AG04450 (cell line): ENCODE data around the gene CNN2. TPM values are rescaled to one million over a fixed set of nuclear protein-coding genes. Genes with fewer than 3 reads are reported as not detected.

Experiments used
- CTCF ChIA-PET: fragments of 300-600, 350-600 bp; formaldehyde crosslinking; extraction: SDS; loops from one replicate; lab custom pipeline; 2022; ENCODE audit warnings: antibody characterized with exemption, inconsistent platforms; lab: Charles Lee
- POLR2A ChIA-PET: fragments of 350-600 bp; formaldehyde crosslinking; extraction: SDS; loops from one replicate; lab custom pipeline; 2021; ENCODE audit warnings: antibody characterized with exemption, inconsistent platforms; lab: Yijun Ruan, JAX
- DNase-seq: peaks from one replicate; pipeline ENCODE4 v3.0.0-alpha.2; 2011; ENCODE audit warnings: low read depth, low spot score
- H3K27ac ChIP-seq: one replicate; pipeline ENCODE4 v1.5.1; 2012; ENCODE audit warnings: low read depth, low read length, control low read depth
- H3K27me3 ChIP-seq: one replicate; pipeline ENCODE4 v1.6.0; 2012; ENCODE audit warnings: low read length; ENCODE audit not compliant: control insufficient read depth, insufficient read depth
- H3K4me3 ChIP-seq: 2 replicates; pipeline ENCODE4 v1.5.1; 2011; ENCODE audit warnings: mild to moderate bottlenecking, low read depth, low read length, control low read depth
- H3K9me3 ChIP-seq: 2 replicates; pipeline ENCODE4 v1.5.1; 2012; ENCODE audit warnings: low read length; ENCODE audit not compliant: control insufficient read depth, insufficient read depth
- polyA plus RNA-seq: library from polyadenylated mRNA; depleted of rRNA; stranded (reverse); fragments of >200 nt; gene quantifications from 2 replicates; pipeline ENCODE4 v1.2.3, GENCODE V29; 2011
- TF ChIP-seq, protein P1 (sequence below): IDR thresholded peaks from 2 replicates; pipeline ENCODE4 v1.5.1; 2011; ENCODE audit warnings: low read depth, low read length, control low read depth, inconsistent platforms

CNN2 gene
- polyA plus RNA-seq, 1 experiment: 302 TPM

DNA sequence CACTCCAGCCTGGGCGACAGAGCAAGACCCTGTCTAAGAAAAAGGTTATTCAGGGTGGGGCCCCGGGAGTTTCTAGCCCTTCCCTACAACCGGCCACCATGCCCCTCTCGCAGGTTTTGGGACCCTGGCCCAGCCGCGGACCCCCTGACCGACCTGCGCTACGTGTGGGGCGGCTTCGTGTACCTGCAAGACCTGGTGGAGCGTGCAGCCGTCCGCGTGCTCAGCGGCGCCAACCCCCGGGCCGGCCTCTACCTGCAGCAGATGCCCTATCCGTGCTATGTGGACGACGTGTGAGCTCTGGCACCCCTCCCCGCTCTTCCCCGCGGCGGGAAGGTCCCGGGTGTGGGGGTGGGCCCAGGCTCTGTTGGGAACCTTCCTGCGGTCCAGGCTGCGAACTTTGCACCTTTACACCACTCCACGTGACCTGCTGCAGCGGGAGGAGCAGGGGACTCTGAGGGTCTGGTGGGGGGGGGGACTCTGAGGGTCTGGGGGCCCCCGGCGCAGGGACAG lies 19.8 kb downstream of the CNN2 start:
- CTCF ChIA-PET: no interaction called here
- POLR2A ChIA-PET: no interaction called here

DNA sequence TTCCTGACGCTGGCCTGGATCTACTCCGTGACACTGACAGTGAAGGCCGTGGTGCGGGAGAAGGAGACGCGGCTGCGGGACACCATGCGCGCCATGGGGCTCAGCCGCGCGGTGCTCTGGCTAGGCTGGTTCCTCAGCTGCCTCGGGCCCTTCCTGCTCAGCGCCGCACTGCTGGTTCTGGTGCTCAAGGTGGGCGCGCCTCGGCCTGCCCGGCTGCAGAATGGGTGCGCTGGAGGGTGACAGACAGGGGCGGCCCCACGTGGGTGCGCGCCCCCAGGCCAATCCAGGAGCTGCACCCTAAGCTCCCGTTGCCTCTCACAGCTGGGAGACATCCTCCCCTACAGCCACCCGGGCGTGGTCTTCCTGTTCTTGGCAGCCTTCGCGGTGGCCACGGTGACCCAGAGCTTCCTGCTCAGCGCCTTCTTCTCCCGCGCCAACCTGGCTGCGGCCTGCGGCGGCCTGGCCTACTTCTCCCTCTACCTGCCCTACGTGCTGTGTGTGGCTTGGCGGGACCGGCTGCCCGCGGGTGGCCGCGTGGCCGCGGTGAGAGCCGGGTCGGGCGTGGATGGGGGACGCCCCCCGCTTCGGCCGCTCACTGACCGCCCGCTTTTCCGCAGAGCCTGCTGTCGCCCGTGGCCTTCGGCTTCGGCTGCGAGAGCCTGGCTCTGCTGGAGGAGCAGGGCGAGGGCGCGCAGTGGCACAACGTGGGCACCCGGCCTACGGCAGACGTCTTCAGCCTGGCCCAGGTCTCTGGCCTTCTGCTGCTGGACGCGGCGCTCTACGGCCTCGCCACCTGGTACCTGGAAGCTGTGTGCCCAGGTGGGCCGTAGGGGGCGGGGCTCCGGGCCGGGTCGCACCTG lies 20.7 kb downstream of the CNN2 start:
- H3K4me3 ChIP-seq: no peak overlapping the region
- TF ChIP-seq, protein P1, sequence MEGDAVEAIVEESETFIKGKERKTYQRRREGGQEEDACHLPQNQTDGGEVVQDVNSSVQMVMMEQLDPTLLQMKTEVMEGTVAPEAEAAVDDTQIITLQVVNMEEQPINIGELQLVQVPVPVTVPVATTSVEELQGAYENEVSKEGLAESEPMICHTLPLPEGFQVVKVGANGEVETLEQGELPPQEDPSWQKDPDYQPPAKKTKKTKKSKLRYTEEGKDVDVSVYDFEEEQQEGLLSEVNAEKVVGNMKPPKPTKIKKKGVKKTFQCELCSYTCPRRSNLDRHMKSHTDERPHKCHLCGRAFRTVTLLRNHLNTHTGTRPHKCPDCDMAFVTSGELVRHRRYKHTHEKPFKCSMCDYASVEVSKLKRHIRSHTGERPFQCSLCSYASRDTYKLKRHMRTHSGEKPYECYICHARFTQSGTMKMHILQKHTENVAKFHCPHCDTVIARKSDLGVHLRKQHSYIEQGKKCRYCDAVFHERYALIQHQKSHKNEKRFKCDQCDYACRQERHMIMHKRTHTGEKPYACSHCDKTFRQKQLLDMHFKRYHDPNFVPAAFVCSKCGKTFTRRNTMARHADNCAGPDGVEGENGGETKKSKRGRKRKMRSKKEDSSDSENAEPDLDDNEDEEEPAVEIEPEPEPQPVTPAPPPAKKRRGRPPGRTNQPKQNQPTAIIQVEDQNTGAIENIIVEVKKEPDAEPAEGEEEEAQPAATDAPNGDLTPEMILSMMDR: no peak
- no peaks in the 10 kb centered on the region for H3K27me3 ChIP-seq
- H3K9me3 ChIP-seq: peaks cover 56% of the 10 kb centered on the region
- no peak for DNase-seq
- ChIA-PET POLR2A (interaction anchor here (0.6 kb wide), 1 partner anchor 206 kb away, joined by 3 read pairs; no protein-coding TSS in a partner anchor), CTCF (no interaction called here)
- H3K27ac ChIP-seq: no peak overlapping the region

More for the DNA sequence above, 19.8 kb downstream of the CNN2 start:
- TF ChIP-seq, protein P1: no peak
- DNase-seq: no peak
- no peak overlapping the region for H3K27ac ChIP-seq
- no peak overlapping the region for H3K4me3 ChIP-seq
- no peaks in the 10 kb centered on the region for H3K27me3 ChIP-seq
- peaks cover 47% of the 10 kb centered on the region for H3K9me3 ChIP-seq

DNA sequence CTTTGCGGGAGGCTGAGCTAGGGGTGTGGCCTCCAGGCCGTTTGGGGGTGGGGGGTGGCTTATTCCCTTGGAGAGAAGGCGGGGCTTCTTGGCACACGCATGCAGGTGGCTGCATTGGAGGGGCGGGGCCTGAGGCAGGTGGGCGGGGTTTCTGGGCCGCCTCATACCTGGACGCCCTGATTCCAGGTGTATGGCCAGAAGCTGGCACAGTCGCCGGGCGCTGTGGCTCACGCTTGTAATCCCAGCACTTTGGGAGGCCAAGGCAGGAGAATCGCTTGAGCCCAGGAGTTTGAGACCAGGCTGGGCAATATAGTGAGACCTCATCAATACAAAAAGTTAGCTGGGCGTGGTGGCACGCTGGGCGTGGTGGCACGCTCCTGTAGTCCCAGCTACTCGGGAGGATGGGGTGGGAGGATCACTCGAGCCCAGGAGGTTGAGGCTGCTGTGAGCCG lies 21.3 kb downstream of the CNN2 start:
- no peak overlapping the region for H3K27ac ChIP-seq
- DNase-seq: no peak
- ChIA-PET POLR2A (interaction anchor here (0.6 to 0.7 kb wide), 2 partner anchors 170 to 205 kb away, joined by 3 to 9 read pairs; no protein-coding TSS in a partner anchor), CTCF (no interaction called here)
- TF ChIP-seq, protein P1: no peak
- H3K4me3 ChIP-seq: no peak overlapping the region
- no peaks in the 10 kb centered on the region for H3K27me3 ChIP-seq
- peaks cover 57% of the 10 kb centered on the region for H3K9me3 ChIP-seq

DNA sequence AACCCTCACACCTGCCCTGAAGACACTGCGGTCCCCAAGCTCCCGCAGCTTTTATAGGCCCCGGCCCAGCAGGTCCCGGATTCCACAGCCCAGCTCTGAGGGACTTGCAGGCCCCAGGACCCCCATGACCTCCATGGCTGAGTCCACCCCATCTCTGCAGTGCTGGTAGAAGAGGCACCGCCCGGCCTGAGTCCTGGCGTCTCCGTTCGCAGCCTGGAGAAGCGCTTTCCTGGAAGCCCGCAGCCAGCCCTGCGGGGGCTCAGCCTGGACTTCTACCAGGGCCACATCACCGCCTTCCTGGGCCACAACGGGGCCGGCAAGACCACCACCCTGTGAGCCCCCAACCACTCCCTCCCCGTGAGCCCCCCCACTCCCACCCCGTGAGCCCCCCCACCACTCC lies 22.7 kb downstream of the CNN2 start:
- Histone ChIP-seq H3K27ac (no peak overlapping the region), H3K4me3 (no peak overlapping the region), H3K27me3 (no peaks in the 10 kb centered on the region), H3K9me3 (peaks cover 65% of the 10 kb centered on the region)
- TF ChIP-seq, protein P1: no peak
- DNase-seq: no peak
- POLR2A ChIA-PET: no interaction called here
- CTCF ChIA-PET: no interaction called here

DNA sequence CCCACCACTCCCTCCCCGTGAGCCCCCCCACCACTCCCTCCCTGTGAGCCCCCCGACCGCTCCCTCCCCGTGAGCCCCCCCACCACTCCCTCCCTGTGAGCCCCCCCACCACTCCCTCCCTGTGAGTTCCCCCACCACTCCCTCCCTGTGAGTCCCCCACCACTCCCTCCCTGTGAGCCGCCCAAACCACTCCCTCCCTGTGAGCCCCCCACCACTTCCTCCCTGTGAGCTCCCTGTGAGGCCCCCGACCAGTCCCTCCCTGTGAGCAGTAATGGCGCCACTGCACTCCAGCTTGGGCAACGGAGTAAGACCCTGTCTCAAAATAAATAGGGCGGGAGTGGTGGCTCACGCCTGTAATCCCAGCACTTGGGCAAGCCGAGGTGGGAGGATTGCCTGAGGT lies 23.4 kb downstream of the CNN2 start:
- Histone ChIP-seq H3K27me3 (no peaks in the 10 kb centered on the region), H3K9me3 (peaks cover 67% of the 10 kb centered on the region), H3K4me3 (no peak overlapping the region), H3K27ac (no peak overlapping the region)
- no peak for DNase-seq
- ChIA-PET CTCF (no interaction called here), POLR2A (no interaction called here)
- TF ChIP-seq, protein P1: no peak
